ENCODE data around the gene INAVA. TPM values are rescaled to one million over a fixed set of nuclear protein-coding genes. Genes with fewer than 3 reads are reported as not detected.

Gene INAVA
- total RNA-seq, 1 donor from 2014 or later: 0.05 TPM

DNA sequence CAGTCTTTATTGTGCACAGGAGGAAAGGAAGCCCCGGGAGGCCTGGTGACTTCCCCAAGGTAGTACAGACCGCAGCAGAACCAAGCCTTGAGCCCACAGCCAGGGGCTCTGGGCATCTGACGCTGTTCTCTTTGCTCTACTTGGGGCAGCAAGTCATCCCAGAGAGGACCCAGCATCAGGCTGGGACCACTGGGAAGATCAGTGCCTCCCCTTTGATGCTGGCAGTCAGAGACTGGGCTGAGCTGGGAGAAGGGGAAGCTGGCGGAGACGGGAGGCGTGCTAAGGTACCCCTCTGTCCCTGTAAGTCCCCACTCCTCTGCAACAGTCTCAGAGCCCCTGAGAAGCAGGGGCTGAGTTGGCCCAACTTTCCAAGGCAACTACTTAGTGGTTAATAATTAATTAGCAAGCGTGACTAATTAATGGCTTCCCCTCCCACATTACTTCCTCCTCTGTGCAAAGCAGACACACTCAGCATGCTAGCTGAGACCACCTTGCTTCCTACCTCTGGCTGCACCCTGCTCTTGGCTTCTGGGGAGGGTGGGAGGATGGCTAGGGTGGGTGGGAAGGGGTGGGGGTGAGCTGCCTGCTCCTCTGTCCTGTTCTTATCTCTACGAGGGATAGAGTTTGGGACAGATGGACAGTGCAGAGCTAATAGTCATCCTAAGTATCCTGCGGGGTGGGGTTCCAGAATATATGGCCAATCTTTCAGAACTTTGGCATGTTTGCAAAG is 1.3 kb downstream of the INAVA start:
- ATAC-seq (no peak), DNase-seq (no peak)
- intact Hi-C loops (cut with micrococcal nuclease): no loop called here

DNA sequence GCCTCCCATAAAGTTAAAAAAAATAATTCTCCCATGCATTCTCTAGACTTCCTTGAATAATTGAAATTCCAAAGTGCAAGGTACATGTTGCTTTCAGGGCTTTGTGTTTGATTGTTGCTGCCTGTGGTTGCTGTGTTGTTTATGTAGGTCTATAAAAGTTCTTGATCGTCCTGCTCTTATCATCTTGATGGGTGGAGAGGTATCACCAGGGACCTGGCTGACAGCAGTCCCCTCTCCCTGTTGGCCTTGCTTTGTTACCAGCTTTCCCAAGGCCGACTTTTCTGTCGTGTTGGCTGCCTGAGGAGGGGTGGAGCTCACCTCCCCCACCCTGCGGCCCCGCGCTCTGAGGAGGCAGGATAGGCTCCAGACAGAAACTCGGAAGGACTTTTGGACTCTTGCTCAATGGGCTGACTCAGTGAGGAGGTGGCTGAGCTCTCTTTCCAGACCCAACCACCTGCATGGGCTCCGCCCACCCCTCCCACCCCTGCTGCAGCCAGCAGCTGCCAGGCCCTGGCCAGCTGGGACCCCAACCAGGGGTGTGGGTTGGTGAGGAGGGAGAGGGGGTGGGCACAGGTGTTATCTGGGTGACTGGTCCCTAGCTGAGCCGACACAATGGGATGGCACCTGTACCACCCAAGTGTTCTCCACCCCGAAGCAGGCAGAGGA is 2.0 kb downstream of the INAVA start:
- ATAC-seq (no peak), DNase-seq (no peak)
- intact Hi-C loops (cut with micrococcal nuclease): no loop called here

DNA sequence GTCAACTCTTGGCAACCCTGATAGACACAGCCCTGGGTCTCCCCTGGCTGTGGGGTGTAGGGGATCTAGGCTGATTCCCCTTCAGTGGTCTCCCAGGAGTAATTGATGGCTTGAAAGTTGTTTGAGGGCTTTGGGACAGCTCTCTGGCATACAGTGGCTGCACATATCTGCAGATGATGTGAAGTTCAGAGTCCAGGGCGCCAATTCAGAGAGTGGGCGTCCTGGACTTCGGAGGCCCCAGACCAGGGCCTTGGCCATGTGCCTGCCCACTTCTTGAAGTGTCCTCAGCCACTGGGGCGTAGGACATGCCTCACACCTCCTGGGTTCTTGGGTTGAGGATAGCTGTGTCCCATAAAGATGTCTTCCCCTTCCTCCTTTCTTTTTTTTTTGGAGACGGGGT is 2.6 kb downstream of the INAVA start:
- intact Hi-C loops (cut with micrococcal nuclease): no loop called here
- DNase-seq (no peak), ATAC-seq (no peak)

DNA sequence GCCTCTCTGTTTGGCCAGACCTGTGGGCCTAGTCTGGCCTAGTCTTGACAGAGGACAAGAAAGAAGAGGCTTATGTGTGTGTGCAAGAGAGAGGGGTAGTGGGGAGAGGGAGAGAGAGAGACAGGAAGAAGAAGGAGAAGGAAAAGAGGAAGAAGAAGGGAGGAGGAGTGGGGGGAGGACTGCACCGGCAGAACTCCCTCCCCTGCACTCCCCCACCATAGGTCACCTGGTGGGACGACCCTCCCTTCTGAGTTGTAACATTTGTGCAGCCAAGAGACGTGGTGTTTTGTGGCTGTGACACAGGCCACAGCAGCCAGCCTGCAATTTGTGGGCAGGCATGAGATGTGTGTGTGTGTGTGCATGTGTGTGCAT is 4.3 kb downstream of the INAVA start:
- ATAC-seq: no peak
- no peak for DNase-seq
- intact Hi-C loops (cut with micrococcal nuclease): no loop called here

DNA sequence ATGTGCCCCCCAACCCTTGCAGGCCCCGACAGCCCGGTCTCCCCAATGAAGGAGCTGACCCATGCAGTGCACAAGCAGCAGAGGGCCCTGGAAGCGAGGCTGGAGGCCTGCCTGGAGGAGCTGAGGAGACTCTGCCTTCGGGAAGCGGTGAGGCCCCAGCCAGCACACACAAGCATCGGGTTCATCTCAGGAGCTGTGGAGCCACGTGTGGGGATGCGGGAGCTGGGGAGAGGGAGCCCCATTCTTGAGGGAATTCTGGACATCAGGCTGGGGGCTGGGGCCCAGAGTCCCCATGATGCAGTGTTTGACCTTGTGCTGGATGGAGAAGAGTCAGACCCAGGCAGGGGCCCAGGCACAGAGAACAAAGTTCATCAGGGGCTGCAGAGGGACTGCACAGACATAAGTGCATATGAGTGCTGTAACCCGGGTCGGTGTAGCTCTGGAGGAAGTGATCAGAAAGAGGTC is 4.8 kb downstream of the INAVA start:
- ATAC-seq (no peak), DNase-seq (no peak)
- intact Hi-C loops (cut with micrococcal nuclease): no loop called here

DNA sequence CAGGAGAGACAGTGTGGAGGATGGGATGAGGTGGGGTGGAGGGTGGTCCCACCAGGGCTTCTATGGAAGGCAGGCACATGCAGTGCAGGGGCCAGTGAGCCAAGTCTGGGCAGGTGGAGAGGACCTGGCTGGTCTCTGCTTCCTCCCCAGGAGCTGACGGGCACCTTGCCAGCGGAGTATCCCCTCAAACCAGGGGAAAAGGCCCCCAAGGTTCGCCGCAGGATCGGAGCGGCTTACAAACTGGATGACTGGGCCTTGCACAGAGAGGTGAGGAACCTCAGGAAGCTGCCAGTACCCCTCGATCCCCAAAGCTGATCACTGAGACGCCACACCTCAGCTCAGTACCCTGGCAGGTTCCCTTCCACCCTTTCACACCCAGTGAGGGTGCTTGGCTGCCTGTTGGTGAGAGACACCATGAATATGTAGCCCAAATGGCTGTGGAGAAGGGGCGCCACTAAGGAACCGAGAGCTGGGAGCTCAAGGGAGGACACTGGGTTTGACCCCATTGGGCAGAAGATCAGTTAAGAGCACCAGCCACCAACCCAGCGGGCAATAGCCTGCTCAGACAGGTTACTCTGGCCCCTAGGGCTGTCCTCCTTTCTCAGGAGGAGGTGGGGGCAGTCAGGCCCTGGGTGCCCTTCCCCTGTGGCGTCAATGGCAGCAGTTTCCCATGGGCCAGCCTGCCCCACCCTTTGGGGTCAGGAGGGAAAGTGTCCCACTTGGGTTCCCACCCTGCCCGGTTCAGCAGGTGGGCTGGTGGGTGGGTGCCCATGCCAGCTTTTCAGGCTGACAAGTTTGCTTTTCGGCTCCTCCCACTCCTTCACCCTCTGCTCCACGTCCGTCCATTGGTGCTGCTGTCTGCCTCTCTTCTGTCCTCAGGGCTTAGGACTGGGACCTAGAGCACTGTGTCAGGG is 5.5 kb downstream of the INAVA start:
- intact Hi-C loops (cut with micrococcal nuclease): no loop called here
- ATAC-seq: no peak
- no peak for DNase-seq

DNA sequence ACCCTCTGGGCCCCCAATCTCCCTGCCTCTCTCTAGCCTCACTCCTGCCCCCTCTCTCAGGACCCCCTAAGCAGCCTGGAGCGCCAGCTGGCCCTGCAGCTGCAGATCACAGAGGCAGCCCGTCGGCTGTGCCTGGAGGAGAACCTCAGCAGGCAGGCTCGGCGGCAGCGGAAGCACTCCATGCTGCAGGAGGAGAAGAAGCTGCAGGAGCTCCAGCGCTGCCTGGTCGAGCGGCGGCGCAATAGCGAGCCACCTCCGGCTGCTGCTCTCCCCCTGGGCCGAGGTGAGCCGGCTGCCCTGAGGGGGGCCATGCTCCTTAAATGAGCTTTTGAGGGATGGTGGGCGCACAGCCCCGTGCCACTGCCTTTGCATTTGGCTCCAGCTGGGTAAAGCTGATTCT is 6.2 kb downstream of the INAVA start:
- ATAC-seq: no peak
- DNase-seq: no peak
- intact Hi-C loops (cut with micrococcal nuclease): no loop called here

DNA sequence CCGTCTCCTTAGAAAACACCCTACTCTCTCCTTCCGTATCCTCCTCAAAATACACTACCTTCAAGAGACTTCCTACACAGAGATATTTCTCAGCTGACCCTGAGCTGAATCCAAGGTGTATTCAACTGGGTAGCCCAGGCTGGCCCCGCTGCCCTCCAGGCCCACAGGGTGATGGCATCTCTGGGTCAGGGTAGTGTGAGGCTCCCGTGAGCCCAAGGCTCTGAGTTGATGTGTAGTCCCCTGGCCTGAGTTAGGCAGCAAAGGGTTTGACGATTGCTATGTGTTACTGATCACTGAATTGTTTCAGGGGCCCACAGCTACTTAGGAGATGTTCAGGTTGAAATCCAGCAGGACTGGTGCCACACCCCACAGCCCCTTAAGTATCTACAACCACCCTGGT is 6.7 kb downstream of the INAVA start:
- DNase-seq: no peak
- no peak for ATAC-seq
- intact Hi-C loops (cut with micrococcal nuclease): no loop called here

DNA sequence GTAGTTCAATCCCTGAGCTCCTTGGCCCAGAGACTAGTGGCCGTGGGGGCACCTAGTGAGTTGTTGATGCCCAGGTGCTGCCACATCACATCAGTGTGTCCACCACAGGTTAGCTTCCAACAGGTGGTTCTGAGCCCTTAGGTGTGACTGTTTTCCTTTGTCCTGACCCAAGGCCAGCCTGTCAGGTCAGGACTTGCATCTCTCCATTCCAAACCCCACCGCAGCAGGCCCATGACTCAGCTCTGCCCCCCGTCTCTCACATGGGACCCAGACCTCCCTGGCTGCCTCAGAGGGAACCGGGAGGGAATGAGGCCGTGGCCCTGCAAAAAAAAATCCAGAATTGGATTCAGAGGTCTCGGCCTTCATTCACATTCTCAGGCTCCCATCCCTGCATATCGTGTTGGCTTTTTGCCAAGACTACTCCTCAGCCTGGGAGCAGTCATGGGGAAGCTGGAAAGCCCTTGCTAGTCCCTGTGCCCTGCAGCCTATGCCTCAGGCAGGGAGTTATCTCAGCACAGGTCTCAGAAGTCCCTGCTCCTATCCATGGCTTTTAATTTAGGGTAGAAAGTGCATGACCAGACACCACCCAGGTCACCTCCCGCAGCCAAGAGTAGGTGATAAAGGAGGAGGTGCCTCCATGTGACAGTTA is 7.2 kb downstream of the INAVA start:
- DNase-seq (no peak), ATAC-seq (peak; percentile 24)
- intact Hi-C loops (cut with micrococcal nuclease): no loop called here

DNA sequence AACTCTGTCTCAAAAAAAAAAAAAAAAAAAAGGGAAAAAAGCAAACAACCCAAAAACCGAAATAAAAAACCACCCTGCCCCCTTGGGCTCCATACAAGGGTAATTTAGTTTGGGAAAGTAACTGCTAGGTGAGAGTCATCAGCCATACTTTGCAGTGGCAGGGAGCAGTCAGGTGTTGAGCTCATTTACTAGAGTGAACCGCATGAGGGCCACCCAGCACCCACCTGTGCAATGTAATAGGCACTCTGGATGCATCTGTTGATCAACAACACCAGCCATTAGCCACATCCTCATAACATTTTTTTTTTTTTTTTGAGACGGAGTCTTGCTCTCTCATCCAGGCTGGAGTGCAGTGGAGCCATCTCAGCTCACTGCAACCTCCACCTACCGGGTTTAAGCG is 9.1 kb downstream of the INAVA start:
- intact Hi-C loops (cut with micrococcal nuclease): no loop called here
- DNase-seq: no peak
- no peak for ATAC-seq

DNA sequence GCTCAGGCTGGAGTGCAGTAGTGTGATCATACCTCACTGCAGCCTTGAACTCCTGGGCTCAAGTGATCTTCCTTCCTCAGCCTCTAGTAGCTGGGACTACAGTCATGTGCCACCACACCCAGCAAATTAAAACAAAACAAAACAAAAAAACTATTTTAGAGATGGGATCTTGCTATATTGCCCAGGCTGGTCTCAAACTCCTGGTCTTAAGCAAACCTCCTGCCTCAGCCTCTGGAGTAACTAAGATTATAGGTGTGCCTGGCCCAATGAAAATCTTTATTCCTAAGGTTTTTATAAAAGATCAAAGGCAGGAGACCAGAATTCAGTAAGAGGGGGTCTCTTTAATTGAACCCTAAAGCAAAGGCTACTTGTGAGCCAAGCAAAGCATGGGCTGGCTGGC is 10.1 kb downstream of the INAVA start:
- intact Hi-C loops (cut with micrococcal nuclease): no loop called here
- ATAC-seq (no peak), DNase-seq (no peak)

DNA sequence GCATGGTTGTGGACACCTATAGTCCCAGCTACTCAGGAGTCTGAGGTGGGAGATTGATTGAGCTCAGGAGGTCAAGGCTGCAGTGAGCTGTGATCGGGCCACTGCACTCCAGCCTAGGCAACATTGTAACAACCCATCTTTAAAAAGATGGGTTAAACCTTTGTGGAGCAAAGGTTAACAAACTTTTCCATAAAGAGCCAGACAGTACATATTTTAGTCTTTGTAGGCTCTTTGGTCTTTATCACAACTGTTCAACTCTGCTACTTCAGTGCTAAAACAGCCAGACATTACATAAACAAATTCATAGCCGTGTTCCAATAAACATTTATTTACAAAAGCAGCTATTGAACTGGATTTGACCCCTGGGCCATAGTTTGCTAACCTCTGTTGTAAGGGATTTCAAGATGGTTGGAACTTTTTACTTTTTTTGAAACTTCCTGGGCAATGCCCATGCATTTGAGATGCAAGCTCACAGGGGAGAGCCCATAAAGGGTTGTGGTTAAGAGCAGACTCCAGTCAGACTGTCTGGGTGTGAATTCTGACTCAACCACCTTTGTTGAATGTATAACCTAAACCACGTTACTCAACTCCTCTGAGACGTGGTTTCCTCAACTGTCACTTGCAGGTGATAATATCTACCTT is 10.8 kb downstream of the INAVA start:
- intact Hi-C loops (cut with micrococcal nuclease): no loop called here

DNA sequence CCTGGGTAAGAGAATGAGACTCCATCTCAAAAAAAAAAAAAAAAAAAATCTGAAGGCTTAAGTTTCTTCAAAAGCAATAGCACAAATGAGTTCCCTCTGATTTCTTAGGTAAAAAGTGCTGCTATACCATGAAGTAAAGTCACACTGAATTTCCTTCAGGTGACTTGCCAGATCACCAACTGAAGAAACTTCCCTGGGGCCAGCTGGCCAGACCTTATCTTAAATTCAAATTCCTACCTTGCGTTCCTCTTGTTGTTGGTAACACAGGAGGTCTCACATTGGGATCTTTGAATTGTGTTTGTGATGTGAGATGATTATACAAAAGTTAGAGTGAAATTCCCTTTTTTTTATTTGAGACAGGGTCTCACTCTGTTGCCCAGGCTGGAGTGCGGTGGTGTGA is 11.8 kb downstream of the INAVA start:
- no peak for DNase-seq
- intact Hi-C loops (cut with micrococcal nuclease): no loop called here
- no peak for ATAC-seq

More for the DNA sequence above, 10.8 kb downstream of the INAVA start:
- DNase-seq (no peak), ATAC-seq (no peak)

DNA sequence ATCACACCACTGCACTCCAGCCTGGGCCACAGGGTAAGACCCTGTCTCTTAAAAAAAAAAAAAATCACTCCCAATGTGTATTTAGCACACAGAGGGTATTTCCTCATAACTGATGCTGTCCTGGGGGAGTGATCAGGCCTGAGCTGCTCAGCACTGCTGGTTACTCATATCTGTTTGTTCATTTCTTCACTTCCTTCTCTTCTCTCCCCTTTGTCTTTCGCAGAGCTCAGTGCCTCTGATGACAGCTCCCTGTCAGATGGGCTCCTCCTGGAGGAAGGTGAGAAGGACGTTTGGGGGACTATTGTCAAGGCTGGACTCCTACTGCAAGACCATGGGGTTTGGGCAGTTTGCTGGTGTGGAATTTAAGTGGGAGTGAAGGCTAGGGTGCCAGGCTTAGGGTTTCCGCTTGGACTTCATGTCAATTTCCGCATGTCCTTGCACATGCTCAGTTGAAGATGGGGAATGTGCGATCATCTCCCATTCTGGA is 13.0 kb downstream of the INAVA start:
- DNase-seq (no peak), ATAC-seq (no peak)
- intact Hi-C loops (cut with micrococcal nuclease): no loop called here

DNA sequence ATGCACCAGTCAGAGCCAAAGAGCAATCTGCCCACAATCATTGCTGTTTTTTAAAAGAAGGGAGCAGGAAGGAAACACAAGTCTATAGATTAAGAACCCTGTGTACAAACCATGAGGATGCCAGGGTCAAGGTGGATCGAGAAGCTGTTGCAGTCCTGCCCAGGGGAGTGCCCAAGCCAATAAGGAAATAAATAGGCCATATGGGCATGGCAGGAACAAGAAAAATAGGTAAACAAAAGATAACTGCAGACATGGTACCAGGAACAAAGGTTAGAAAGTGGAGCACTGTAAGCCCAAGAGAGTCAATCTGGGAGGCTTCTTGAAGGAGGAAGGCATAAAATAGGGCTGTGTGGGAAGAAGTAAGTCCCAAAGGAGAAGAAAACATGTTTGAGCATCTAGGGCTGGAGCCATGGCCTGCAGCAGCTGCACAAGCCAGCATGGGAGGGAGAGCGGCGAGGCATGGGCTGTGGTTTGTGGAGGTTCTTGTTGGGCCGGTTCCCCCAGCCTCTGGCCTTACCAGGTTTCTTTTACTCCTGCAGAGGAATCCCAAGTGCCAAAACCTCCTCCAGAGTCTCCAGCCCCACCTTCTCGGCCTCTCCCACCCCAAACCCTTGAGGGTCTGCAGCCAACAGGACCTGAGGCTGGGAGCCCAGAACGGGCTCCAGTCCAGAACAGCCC is 13.6 kb downstream of the INAVA start:
- DNase-seq (no peak), ATAC-seq (no peak)
- intact Hi-C loops (cut with micrococcal nuclease): no loop called here

DNA sequence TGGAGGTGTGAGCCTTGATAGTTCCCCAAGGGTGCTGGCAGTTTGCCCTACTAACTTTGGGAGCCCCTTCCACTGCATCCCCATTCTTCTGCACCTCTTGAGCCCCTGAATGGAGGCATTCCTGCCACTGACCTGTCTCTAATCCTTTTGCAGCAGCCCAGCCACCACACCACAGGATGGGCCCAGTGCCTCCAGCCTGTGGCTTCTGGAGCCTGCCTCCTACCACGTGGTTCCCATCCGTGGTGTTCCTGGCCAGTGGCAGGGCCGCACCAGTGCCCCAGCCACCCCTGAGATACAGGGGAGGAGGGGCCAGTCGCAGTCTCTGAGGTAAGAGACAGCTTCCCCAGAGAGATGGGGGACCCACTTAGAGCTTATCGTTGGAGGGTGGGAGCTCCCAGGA is 14.4 kb downstream of the INAVA start:
- ATAC-seq (no peak), DNase-seq (no peak)
- intact Hi-C loops (cut with micrococcal nuclease): no loop called here

DNA sequence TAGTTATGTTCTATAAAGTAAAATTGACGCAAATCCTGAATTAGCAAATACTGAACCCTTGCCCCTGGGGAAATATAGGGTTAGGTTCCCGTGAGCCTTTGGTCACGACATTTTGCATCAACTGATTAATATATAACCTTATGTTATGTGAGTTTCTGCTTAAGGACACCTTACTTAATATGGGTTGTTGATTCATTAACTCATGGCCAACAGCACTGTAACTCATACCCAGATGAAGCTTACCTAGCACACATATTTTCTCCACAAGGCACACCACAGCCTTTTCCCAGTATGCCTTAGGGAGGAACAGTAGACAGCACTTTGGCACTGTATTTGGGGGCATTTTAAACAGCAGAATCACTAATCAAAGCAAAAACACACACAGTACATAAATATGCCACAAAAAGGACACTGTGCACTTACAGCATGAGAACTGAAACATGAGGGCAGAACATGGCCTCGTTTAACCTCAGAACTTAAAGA is 15.1 kb downstream of the INAVA start:
- DNase-seq (no peak), ATAC-seq (no peak)
- intact Hi-C loops (cut with micrococcal nuclease): no loop called here

DNA sequence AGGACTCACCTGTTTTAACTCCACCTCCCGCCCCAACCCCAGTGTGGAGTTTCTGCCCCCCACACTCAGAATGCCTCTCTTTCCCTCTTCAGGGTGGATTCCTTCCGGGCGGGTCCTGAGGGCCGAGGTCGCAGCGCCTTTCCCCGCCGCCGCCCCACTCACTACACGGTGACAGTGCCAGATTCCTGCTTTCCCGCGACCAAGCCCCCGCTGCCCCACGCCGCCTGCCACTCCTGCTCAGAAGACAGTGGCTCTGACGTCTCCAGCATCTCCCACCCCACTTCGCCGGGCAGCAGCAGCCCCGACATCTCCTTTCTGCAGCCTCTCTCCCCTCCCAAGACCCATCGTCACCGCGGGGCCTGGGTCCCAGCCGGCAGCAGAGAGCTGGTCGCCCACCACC is 16.7 kb downstream of the INAVA start:
- no peak for DNase-seq
- ATAC-seq: no peak
- intact Hi-C loops (cut with micrococcal nuclease): no loop called here

Measured in left ventricle myocardium superior (tissue), 1 donor.